ENCODE data around the gene UBAC1.

GRCh38 chr9:135970128-135970815, 9.1 kb upstream of the UBAC1 start:
- TF ChIP-seq JUND (IDR thresholded peaks at IDR 0.05) (no peak), MAX (IDR thresholded peaks at IDR 0.05; ENCODE audit: low read depth) (no peak), CTCF (IDR thresholded peaks at IDR 0.05) (no peak), USF2 (IDR thresholded peaks at IDR 0.05; ENCODE audit: borderline replicate concordance, low read depth, low read length) (no peak), POLR2AphosphoS5 (IDR thresholded peaks at IDR 0.05; ENCODE audit: low read depth, low read length) (no peak), TCF12 (IDR thresholded peaks at IDR 0.05) (no peak), EP300 (IDR thresholded peaks at IDR 0.05; ENCODE audit: borderline replicate concordance in 1 of 2, low read depth in 1 of 2, low read length in 1 of 2) (no peak), IRF3 (IDR thresholded peaks at IDR 0.05; ENCODE audit: low read depth, low read length) (no peak), MXI1 (IDR thresholded peaks at IDR 0.05; ENCODE audit: low read depth, low read length) (no peak), TAF1 (IDR thresholded peaks at IDR 0.05; ENCODE audit: borderline replicate concordance, low read depth, low read length) (no peak), GABPA (IDR thresholded peaks at IDR 0.05; ENCODE audit: low read depth) (no peak)

Data from SK-N-SH (cell line).